Effector memory CD8-positive, alpha-beta T cell (primary cell): ENCODE data around the gene PLS3.

Experiments used
- ATAC-seq: fragments of 150-1000 bp; cut with Tn5 transposase; replicated peaks from 2 replicates; pipeline ENCODE4 v1.10.0; 2021; ENCODE audit warnings: mild to moderate bottlenecking, moderate library complexity
- DNase-seq, 3 experiments: peaks; one replicate each; pipeline ENCODE4 v3.0.0; 2021
- H3K27ac Mint-ChIP-seq, 2 donors: one replicate each; pipeline ENCODE4 v1.8.0; 2022; ENCODE audit warnings: mild to moderate bottlenecking in 2 of 2, mixed read lengths in 2 of 2, moderate library complexity in 2 of 2
- H3K27me3 Mint-ChIP-seq, 2 donors: one replicate each; pipeline ENCODE4 v1.8.0; 2022; ENCODE audit warnings: mixed read lengths in 2 of 2
- H3K36me3 Mint-ChIP-seq: one replicate; pipeline ENCODE4 v1.8.0; 2022; ENCODE audit warnings: mild to moderate bottlenecking, moderate library complexity, mixed read lengths; ENCODE audit not compliant: insufficient read depth
- H3K4me1 Mint-ChIP-seq, 2 donors: one replicate each; pipeline ENCODE4 v1.8.0; 2022; ENCODE audit warnings: low read depth in 2 of 2, mixed read lengths in 2 of 2
- H3K4me3 Mint-ChIP-seq, 2 donors: one replicate each; pipeline ENCODE4 v1.8.0; 2022; ENCODE audit warnings: mild to moderate bottlenecking in 2 of 2, mixed read lengths in 2 of 2, moderate library complexity in 2 of 2
- H3K9me3 Mint-ChIP-seq, 2 donors: one replicate each; pipeline ENCODE4 v1.8.0; 2022; ENCODE audit warnings: mixed read lengths in 2 of 2

PLS3 gene

DNA sequence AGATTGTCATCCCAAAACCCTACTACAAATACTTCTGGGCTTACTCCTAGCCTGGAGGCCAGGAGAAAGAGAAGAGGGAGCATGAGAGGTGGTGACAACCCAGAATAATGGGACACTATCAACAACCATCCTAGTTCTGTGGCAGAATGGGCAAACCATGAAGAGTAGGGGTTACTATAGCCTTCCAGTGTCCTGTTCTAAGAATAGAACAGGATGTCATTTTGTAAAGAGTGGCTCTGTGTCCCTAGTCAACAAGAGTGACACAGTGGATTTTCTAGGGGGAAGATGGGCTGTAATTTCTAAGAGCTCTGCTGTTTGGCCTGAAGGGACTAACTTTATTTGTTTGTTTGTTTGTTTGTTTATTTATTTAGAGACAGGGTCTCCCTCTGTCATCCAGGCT lies 136.0 kb downstream of the PLS3 start:
- DNase-seq (no peak), ATAC-seq (no peak)
- Mint-ChIP-seq H3K4me1 (no peaks in the 10 kb centered on the region), H3K9me3 (no peaks in the 10 kb centered on the region), H3K27me3 (no peaks in the 10 kb centered on the region), H3K27ac (no peak overlapping the region), H3K4me3 (no peak overlapping the region), H3K36me3 (no peaks in the 10 kb centered on the region)

- no peaks in the 10 kb centered on the region for H3K9me3 Mint-ChIP-seq
- DNase-seq: no peak
- no peaks in the 10 kb centered on the region for H3K4me1 Mint-ChIP-seq
- ATAC-seq: no peak
- H3K4me3 Mint-ChIP-seq: no peak overlapping the region
- H3K27me3 Mint-ChIP-seq: no peaks in the 10 kb centered on the region
- no peak overlapping the region for H3K27ac Mint-ChIP-seq
- H3K36me3 Mint-ChIP-seq: no peaks in the 10 kb centered on the region
These were observed 136.8 kb downstream of the PLS3 start for GRCh38 chrX:115697806-115698205.
